Testis (tissue), 3 donors: ENCODE results near the gene DNAJB14. TPM values are rescaled to one million over a fixed set of nuclear protein-coding genes. Genes with fewer than 3 reads are reported as not detected.

ENCODE experiments used
- DNase-seq: peaks from one replicate; pipeline ENCODE4 v3.0.0-alpha.2; 2019
- H3K27ac ChIP-seq, 2 donors: fragments of 200-600 bp; sonication (generic); one replicate each; pipeline ENCODE4 v1.5.1; 2019
- H3K27me3 ChIP-seq: fragments of 200-600 bp; sonication (generic); one replicate; pipeline ENCODE4 v1.5.1; 2019
- H3K36me3 ChIP-seq: fragments of 200-600 bp; sonication (generic); one replicate; pipeline ENCODE4 v1.5.1; 2017; ENCODE audit warnings: low read depth; ENCODE audit errors: missing control alignments
- H3K4me1 ChIP-seq: fragments of 200-600 bp; sonication (generic); one replicate; pipeline ENCODE4 v1.5.1; 2019
- H3K4me3 ChIP-seq, 2 donors: fragments of 200-600 bp; sonication (generic); one replicate each; pipeline ENCODE4 v1.5.1; 2017 to 2019
- H3K9me3 ChIP-seq: fragments of 200-600 bp; sonication (generic); one replicate; pipeline ENCODE4 v1.5.1; 2017
- POLR2A ChIP-seq: fragments of 450-650 bp; IDR thresholded peaks from one replicate; pipeline ENCODE4 v1.6.1; 2017; ENCODE audit warnings: antibody characterized with exemption, mild to moderate bottlenecking, moderate library complexity
- WGBS, 2 donors: methylation state at CpG; one replicate each; pipeline ENCODE4 v1.1.5; 2018; 5-methylcytosine and 5-hydroxymethylcytosine counted together
- intact Hi-C: fragments of 100-400 bp; cut with DNase I; formaldehyde crosslinking; loops from one replicate; pipeline ENCODE4 v1.15.1; 2023; ENCODE audit warnings: low total_unique reads
- polyA plus RNA-seq: library from polyadenylated mRNA; stranded (reverse); fragments of 350-450 nt; fragmentation: Illumina TruSeq; extraction: RNeasy Lipid Tissue Mini Kit (QIAGEN cat#74804); gene quantifications from one replicate; pipeline ENCODE4 v1.2.3, GENCODE V29; 2014; ENCODE audit warnings: low read depth, low replicate concordance; ENCODE audit not compliant: insufficient read depth
- total RNA-seq, 2 donors: library from RNA; depleted of rRNA; stranded (reverse); fragments of >200 nt; gene quantifications; one replicate each; pipeline ENCODE4 v1.2.3, GENCODE V29; 2016
- TF ChIP-seq, protein P1 (sequence below), 3 experiments: fragments of 450-650 bp in 2 of 3; fragments of 200-600 bp in 1 of 3; sonication (generic) in 1 of 3; IDR thresholded peaks; one replicate each; pipeline ENCODE4 v1.5.1; 2016 to 2019; ENCODE audit warnings: antibody characterized with exemption in 3 of 3, mild to moderate bottlenecking in 2 of 3, moderate library complexity in 1 of 3

The DNAJB14 gene
- total and polyA plus RNA-seq, 3 donors from 2014 or later = 7.7 to 22.4 (median 19.9) TPM

GRCh38 chr4:99863804-99864203 is 82.6 kb downstream of the DNAJB14 start:
- Histone ChIP-seq H3K4me1 (peaks cover 4% of the 10 kb centered on the region), H3K36me3 (no peaks in the 10 kb centered on the region), H3K27ac (no peak overlapping the region), H3K9me3 (no peaks in the 10 kb centered on the region), H3K27me3 (no peaks in the 10 kb centered on the region), H3K4me3 (no peak overlapping the region)
- intact Hi-C loops = no loop called here
- TF ChIP-seq, protein P1, sequence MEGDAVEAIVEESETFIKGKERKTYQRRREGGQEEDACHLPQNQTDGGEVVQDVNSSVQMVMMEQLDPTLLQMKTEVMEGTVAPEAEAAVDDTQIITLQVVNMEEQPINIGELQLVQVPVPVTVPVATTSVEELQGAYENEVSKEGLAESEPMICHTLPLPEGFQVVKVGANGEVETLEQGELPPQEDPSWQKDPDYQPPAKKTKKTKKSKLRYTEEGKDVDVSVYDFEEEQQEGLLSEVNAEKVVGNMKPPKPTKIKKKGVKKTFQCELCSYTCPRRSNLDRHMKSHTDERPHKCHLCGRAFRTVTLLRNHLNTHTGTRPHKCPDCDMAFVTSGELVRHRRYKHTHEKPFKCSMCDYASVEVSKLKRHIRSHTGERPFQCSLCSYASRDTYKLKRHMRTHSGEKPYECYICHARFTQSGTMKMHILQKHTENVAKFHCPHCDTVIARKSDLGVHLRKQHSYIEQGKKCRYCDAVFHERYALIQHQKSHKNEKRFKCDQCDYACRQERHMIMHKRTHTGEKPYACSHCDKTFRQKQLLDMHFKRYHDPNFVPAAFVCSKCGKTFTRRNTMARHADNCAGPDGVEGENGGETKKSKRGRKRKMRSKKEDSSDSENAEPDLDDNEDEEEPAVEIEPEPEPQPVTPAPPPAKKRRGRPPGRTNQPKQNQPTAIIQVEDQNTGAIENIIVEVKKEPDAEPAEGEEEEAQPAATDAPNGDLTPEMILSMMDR (IDR thresholded peaks at IDR 0.05) = no peak
- no peak for TF ChIP-seq POLR2A
- 53 to 82% methylated on average over 3 of the region's 3 CpGs for WGBS, 2 donors
- no peak for DNase-seq

DNA sequence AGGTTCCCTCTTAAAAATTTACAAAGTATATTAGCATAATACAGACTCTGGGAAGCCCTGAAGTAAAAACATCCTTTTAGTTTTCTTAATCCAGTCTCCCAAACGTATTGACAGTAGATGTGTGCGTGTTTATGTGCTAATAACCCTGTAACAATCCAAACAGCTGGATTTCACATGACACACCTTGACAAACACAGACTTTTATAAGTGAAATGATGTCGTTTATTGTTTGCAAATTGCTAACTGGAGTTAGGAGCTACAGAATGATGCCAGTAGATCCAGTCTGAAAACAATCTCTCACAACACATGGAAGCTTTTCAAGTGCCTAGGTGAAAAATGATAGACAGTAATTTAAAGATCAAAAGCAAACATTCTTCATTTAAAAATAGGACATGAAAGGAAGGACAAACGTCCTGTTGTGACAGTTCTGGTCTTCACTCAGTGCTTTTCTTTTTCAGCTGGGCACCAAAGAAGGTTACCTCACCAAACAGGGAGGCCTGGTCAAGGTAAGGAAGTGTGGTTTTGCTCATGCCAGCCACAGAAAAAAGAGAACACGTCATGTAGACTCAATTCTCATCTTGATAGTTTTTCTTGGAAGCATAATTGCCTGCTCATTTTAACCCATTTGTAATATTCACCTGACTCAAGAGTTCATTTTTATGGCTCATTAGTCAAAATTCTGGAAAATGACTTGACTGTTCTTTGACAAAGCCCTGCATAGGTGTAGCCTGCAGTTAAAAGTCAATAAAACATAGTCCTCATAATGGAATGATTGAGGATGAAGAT is 85.1 kb downstream of the DNAJB14 start:
- WGBS, 2 donors = 65 to 66% methylated on average over 5 of the region's 5 CpGs
- no peak for TF ChIP-seq POLR2A
- TF ChIP-seq, protein P1 (IDR thresholded peaks at IDR 0.05) = no peak
- H3K36me3 ChIP-seq = no peaks in the 10 kb centered on the region
- DNase-seq = no peak
- H3K9me3 ChIP-seq = no peaks in the 10 kb centered on the region
- no peaks in the 10 kb centered on the region for H3K27me3 ChIP-seq
- intact Hi-C loops = no loop called here
- no peak overlapping the region for H3K4me3 ChIP-seq
- no peak overlapping the region for H3K27ac ChIP-seq
- peaks cover 7% of the 10 kb centered on the region for H3K4me1 ChIP-seq

- Histone ChIP-seq H3K27ac (no peak overlapping the region), H3K36me3 (no peaks in the 10 kb centered on the region), H3K4me1 (peaks cover 4% of the 10 kb centered on the region), H3K27me3 (no peaks in the 10 kb centered on the region), H3K4me3 (no peak overlapping the region), H3K9me3 (no peaks in the 10 kb centered on the region)
- TF ChIP-seq POLR2A = no peak
- TF ChIP-seq, protein P1 (IDR thresholded peaks at IDR 0.05) = no peak
- intact Hi-C loops = no loop called here
- 84 to 92% methylated on average over 2 of the region's 2 CpGs for WGBS, 2 donors
- DNase-seq = no peak
Measured at GRCh38 chr4:99860521-99860920, 85.9 kb downstream of the DNAJB14 start.

- no peaks in the 10 kb centered on the region for H3K27me3 ChIP-seq
- H3K4me3 ChIP-seq = no peak overlapping the region
- H3K4me1 ChIP-seq = peaks cover 4% of the 10 kb centered on the region
- TF ChIP-seq, protein P1 (IDR thresholded peaks at IDR 0.05) = no peak
- no peaks in the 10 kb centered on the region for H3K9me3 ChIP-seq
- no peak overlapping the region for H3K27ac ChIP-seq
- intact Hi-C loops = no loop called here
- DNase-seq = no peak
- no peaks in the 10 kb centered on the region for H3K36me3 ChIP-seq
- 45 to 96% methylated on average over 2 of the region's 2 CpGs for WGBS, 2 donors
Measured at GRCh38 chr4:99859618-99860017, 86.8 kb downstream of the DNAJB14 start.

GRCh38 chr4:99857307-99857706 is 89.1 kb downstream of the DNAJB14 start:
- no peaks in the 10 kb centered on the region for H3K27me3 ChIP-seq
- H3K4me3 ChIP-seq = no peak overlapping the region
- H3K27ac ChIP-seq = no peak overlapping the region
- no peak for TF ChIP-seq POLR2A
- TF ChIP-seq, protein P1 (IDR thresholded peaks at IDR 0.05) = no peak
- WGBS, 2 donors = 41 to 43% methylated on average over 3 of the region's 3 CpGs
- intact Hi-C loops = no loop called here
- H3K9me3 ChIP-seq = no peaks in the 10 kb centered on the region
- H3K4me1 ChIP-seq = peaks cover 4% of the 10 kb centered on the region
- no peak for DNase-seq
- no peaks in the 10 kb centered on the region for H3K36me3 ChIP-seq
